ENCODE results near the gene SEPHS2. TPM values are rescaled to one million over a fixed set of nuclear protein-coding genes. Genes with fewer than 3 reads are reported as not detected.

SEPHS2 gene
- total RNA-seq, 1 donor from 2014 or later, result 73.8 TPM

- intact Hi-C loops (cut with micrococcal nuclease), result loop anchor here (5.0 kb wide), 2 partner anchors 57 to 177 kb away; partner anchors contain the start of gene ZNF689
Measured at GRCh38 chr16:30434852-30435251, 10.8 kb downstream of the SEPHS2 start.

- intact Hi-C loops (cut with micrococcal nuclease), result loop anchor here (1.0 to 5.0 kb wide), 20 partner anchors 12 to 264 kb away; partner anchors contain the start of genes FBRS, ITGAL, PRR14 and TBC1D10B
Measured at GRCh38 chr16:30430428-30430970, 15.2 kb downstream of the SEPHS2 start.

GRCh38 chr16:30429678-30430427 is 15.8 kb downstream of the SEPHS2 start, which contains the start of gene DCTPP1:
DCTPP1 (minus strand) TSS chr16:30430030; CDS start chr16:30429980, 50 bp downstream.
- intact Hi-C loops (cut with micrococcal nuclease), result loop anchor here (1.0 to 5.0 kb wide), 20 partner anchors 12 to 264 kb away; partner anchors contain the start of genes FBRS, ITGAL, PRR14 and TBC1D10B

GRCh38 chr16:30429418-30429677 is 16.3 kb downstream of the SEPHS2 start:
- intact Hi-C loops (cut with micrococcal nuclease), result no loop called here

GRCh38 chr16:30428055-30428454 is 17.6 kb downstream of the SEPHS2 start:
- intact Hi-C loops (cut with micrococcal nuclease), result no loop called here

- intact Hi-C loops (cut with micrococcal nuclease), result no loop called here
Measured at GRCh38 chr16:30421010-30421409, 24.7 kb downstream of the SEPHS2 start.

GRCh38 chr16:30418350-30419181 is 27.1 kb downstream of the SEPHS2 start:
- intact Hi-C loops (cut with micrococcal nuclease), result loop anchor here (1.0 kb wide), 1 partner anchor 12 kb away; the partner anchor contains the start of gene DCTPP1

GRCh38 chr16:30417529-30418349 is 27.9 kb downstream of the SEPHS2 start:
- intact Hi-C loops (cut with micrococcal nuclease), result loop anchor here (1.0 kb wide), 2 partner anchors 8 to 13 kb away; partner anchors contain the start of gene DCTPP1

GRCh38 chr16:30416624-30417528 is 28.8 kb downstream of the SEPHS2 start:
- intact Hi-C loops (cut with micrococcal nuclease), result loop anchor here (1.0 kb wide), 1 partner anchor 8 kb away; no protein-coding TSS in a partner anchor

- intact Hi-C loops (cut with micrococcal nuclease), result no loop called here
Measured at GRCh38 chr16:30416047-30416603, 29.5 kb downstream of the SEPHS2 start.

- intact Hi-C loops (cut with micrococcal nuclease), result no loop called here
Measured at GRCh38 chr16:30414159-30414558, 31.5 kb downstream of the SEPHS2 start.

- intact Hi-C loops (cut with micrococcal nuclease), result no loop called here
Measured at GRCh38 chr16:30413112-30413806, 32.4 kb downstream of the SEPHS2 start.

GRCh38 chr16:30409125-30410060 is 36.3 kb downstream of the SEPHS2 start:
- intact Hi-C loops (cut with micrococcal nuclease), result loop anchor here (1.0 to 5.0 kb wide), 4 partner anchors 8 to 319 kb away; partner anchors contain the start of genes CD2BP2 and MAPK3

- intact Hi-C loops (cut with micrococcal nuclease), result loop anchor here (1.0 to 5.0 kb wide), 9 partner anchors 13 to 343 kb away; partner anchors contain the start of genes ALDOA, CD2BP2, DCTPP1 and MAPK3
Measured at GRCh38 chr16:30407804-30408534, 37.7 kb downstream of the SEPHS2 start.

GRCh38 chr16:30407102-30407803 is 38.4 kb downstream of the SEPHS2 start, which contains the start of gene ZNF771:
ZNF771 (plus strand) TSS chr16:30407606; CDS start chr16:30408054, 448 bp downstream.
- intact Hi-C loops (cut with micrococcal nuclease), result loop anchor here (1.0 to 5.0 kb wide), 8 partner anchors 12 to 342 kb away; partner anchors contain the start of genes ALDOA, DCTPP1, MAPK3 and SEPTIN1

GRCh38 chr16:30406795-30407101 is 38.9 kb downstream of the SEPHS2 start:
- intact Hi-C loops (cut with micrococcal nuclease), result loop anchor here (1.0 to 5.0 kb wide), 8 partner anchors 11 to 342 kb away; partner anchors contain the start of genes ALDOA, DCTPP1, MAPK3 and SEPTIN1

All from T-helper 1 cell treated with Interleukin-12 subunit alpha and Interleukin-12 subunit beta and Interleukin-4 antibody, amounts not matched to agents 30 ng/mL and 1 ng/mL, for 36 hours (primary cell).